Measurements from ENCODE around the gene SGCA. TPM values are rescaled to one million over a fixed set of nuclear protein-coding genes. Genes with fewer than 3 reads are reported as not detected.

The SGCA gene
- total RNA-seq (1 to 10 TPM; 2.4 to 7.6 TPM), polyA plus RNA-seq (ENCODE audit: insufficient read depth, low read depth, low replicate concordance) (33.1 TPM)
- long read RNA-seq, donor 1, partial matches to known transcripts: 4,491 of 4,537 reads
- long read RNA-seq, donor 1, other reads (novel, unspliced or antisense): 46 of 4,537 reads
- long read RNA-seq, donor 2, partial matches to known transcripts: 2,229 of 2,255 reads
- long read RNA-seq, donor 2, other reads (novel, unspliced or antisense): 26 of 2,255 reads

GRCh38 chr17:50165867-50166517 lies at the start of gene SGCA:
Gene SGCA, plus strand, starts transcription at chr17:50166005. Its CDS starts 36 bp downstream, at chr17:50166041.
- DNase-seq: no peak
- no peaks in the 10 kb centered on the region for H3K9me3 ChIP-seq
- TF ChIP-seq CTCF (IDR thresholded peaks at IDR 0.05) (no peak), POLR2A (IDR thresholded peaks at IDR 0.05) (no peak)
- H3K27ac ChIP-seq: no peak within 1 kb of the TSS
- H3K27me3 ChIP-seq: no peaks in the 10 kb centered on the region
- WGBS, 2 donors: 63 to 64% methylated on average over 15 of the region's 15 CpGs
- H3K4me3 ChIP-seq: no peak within 1 kb of the TSS
- intact Hi-C loops (cut with DNase I; ENCODE audit: low total_unique reads): no loop called here
- H3K36me3 ChIP-seq (ENCODE audit: low read depth, missing control alignments): no peaks in the 10 kb centered on the region
- H3K4me1 ChIP-seq: peaks cover 5% of the 10 kb centered on the region

GRCh38 chr17:50117202-50118051 lies 48.4 kb upstream of the SGCA start:
- no peak overlapping the region for H3K27ac ChIP-seq
- 8 to 11% methylated on average over 1 to 62 of the region's 64 CpGs for WGBS, 2 donors
- peaks cover 11% of the 10 kb centered on the region for H3K4me1 ChIP-seq
- peak overlapping the region; percentile 13 to 32 for H3K4me3 ChIP-seq
- H3K9me3 ChIP-seq: no peaks in the 10 kb centered on the region
- intact Hi-C loops (cut with DNase I; ENCODE audit: low total_unique reads): no loop called here
- H3K27me3 ChIP-seq: no peaks in the 10 kb centered on the region
- no peaks in the 10 kb centered on the region for H3K36me3 ChIP-seq (ENCODE audit: low read depth, missing control alignments)
- DNase-seq: peak; percentile 63
- TF ChIP-seq CTCF (IDR thresholded peaks at IDR 0.05): peak; percentile 53 to 68 (median 61)
- no peak for TF ChIP-seq POLR2A (IDR thresholded peaks at IDR 0.05)

GRCh38 chr17:50118076-50118827 lies 47.6 kb upstream of the SGCA start:
- H3K27ac ChIP-seq: no peak overlapping the region

More at GRCh38 chr17:50118076-50118827, 47.6 kb upstream of the SGCA start:
- peaks cover 4% of the 10 kb centered on the region for H3K4me1 ChIP-seq
- 55 to 64% methylated on average over 17 to 22 of the region's 23 CpGs for WGBS, 2 donors
- no peak for DNase-seq
- no peaks in the 10 kb centered on the region for H3K9me3 ChIP-seq
- intact Hi-C loops (cut with DNase I; ENCODE audit: low total_unique reads): no loop called here
- no peaks in the 10 kb centered on the region for H3K36me3 ChIP-seq (ENCODE audit: low read depth, missing control alignments)
- TF ChIP-seq POLR2A (IDR thresholded peaks at IDR 0.05): no peak
- no peak for TF ChIP-seq CTCF (IDR thresholded peaks at IDR 0.05)
- H3K27me3 ChIP-seq: no peaks in the 10 kb centered on the region
- no peak overlapping the region for H3K4me3 ChIP-seq

Data from testis (tissue), 5 donors.